Islet of Langerhans (tissue), 1 donor: ENCODE results near the gene CTSO.
"Not testable (repeated sequence)": the region's sequence is repeated elsewhere in the genome, so short reads cannot be mapped to it uniquely, and the experiment has no call there.

Source experiments
- FAIRE-seq: peaks from one replicate; lab custom pipeline; 2011; peaks lifted over from hg19 to GRCh38; lab: Jason Lieb, UNC

CTSO gene

GRCh38 chr4:155954118-155954685, 536 bp upstream of the CTSO start:
- no peak for FAIRE-seq

GRCh38 chr4:155952501-155952901, 1.2 kb downstream of the CTSO start:
- no peak for FAIRE-seq

- no peak for FAIRE-seq
These were observed 3.2 kb downstream of the CTSO start for GRCh38 chr4:155950461-155950860.

- FAIRE-seq, result no peak
These were observed 5.1 kb downstream of the CTSO start for GRCh38 chr4:155948541-155948940.

- FAIRE-seq, result no peak
These were observed 7.2 kb downstream of the CTSO start for GRCh38 chr4:155946486-155946885.

GRCh38 chr4:155944516-155944915, 9.2 kb downstream of the CTSO start:
- FAIRE-seq, result no peak

GRCh38 chr4:155943605-155944291, 9.9 kb downstream of the CTSO start:
- FAIRE-seq, result no peak

- no peak for FAIRE-seq
These were observed 11.8 kb downstream of the CTSO start for GRCh38 chr4:155941820-155942219.

- FAIRE-seq, result no peak
These were observed 12.4 kb downstream of the CTSO start for GRCh38 chr4:155941085-155941790.

- no peak for FAIRE-seq
These were observed 18.2 kb downstream of the CTSO start for GRCh38 chr4:155935389-155935986.

GRCh38 chr4:155934634-155935033, 19.0 kb downstream of the CTSO start:
- not testable (repeated sequence) for FAIRE-seq

- FAIRE-seq, result no peak
These were observed 22.0 kb downstream of the CTSO start for GRCh38 chr4:155931634-155932033.

GRCh38 chr4:155930330-155930729, 23.3 kb downstream of the CTSO start:
- no peak for FAIRE-seq

GRCh38 chr4:155929833-155930232, 23.8 kb downstream of the CTSO start:
- FAIRE-seq, result no peak

- no peak for FAIRE-seq
These were observed 29.0 kb downstream of the CTSO start for GRCh38 chr4:155924637-155925036.

GRCh38 chr4:155921597-155921996, 32.1 kb downstream of the CTSO start:
- FAIRE-seq, result no peak

- FAIRE-seq, result no peak
These were observed 38.9 kb downstream of the CTSO start for GRCh38 chr4:155914782-155915181.

- FAIRE-seq, result no peak
These were observed 41.8 kb downstream of the CTSO start for GRCh38 chr4:155911905-155912304.

GRCh38 chr4:155909615-155910226, 43.9 kb downstream of the CTSO start:
- no peak for FAIRE-seq

GRCh38 chr4:155908187-155909139, 45.2 kb downstream of the CTSO start:
- FAIRE-seq, result no peak

GRCh38 chr4:155907556-155907955, 46.1 kb downstream of the CTSO start:
- FAIRE-seq, result no peak
